ENCODE data around the gene FBXL3. TPM values are rescaled to one million over a fixed set of nuclear protein-coding genes. Genes with fewer than 3 reads are reported as not detected.
A peak's percentile ranks its signal among the peaks of the same experiment; 100 is the strongest.

The FBXL3 gene
- total RNA-seq, 4 donors from 2014 or later, result 144 to 164 (median 155) TPM

DNA sequence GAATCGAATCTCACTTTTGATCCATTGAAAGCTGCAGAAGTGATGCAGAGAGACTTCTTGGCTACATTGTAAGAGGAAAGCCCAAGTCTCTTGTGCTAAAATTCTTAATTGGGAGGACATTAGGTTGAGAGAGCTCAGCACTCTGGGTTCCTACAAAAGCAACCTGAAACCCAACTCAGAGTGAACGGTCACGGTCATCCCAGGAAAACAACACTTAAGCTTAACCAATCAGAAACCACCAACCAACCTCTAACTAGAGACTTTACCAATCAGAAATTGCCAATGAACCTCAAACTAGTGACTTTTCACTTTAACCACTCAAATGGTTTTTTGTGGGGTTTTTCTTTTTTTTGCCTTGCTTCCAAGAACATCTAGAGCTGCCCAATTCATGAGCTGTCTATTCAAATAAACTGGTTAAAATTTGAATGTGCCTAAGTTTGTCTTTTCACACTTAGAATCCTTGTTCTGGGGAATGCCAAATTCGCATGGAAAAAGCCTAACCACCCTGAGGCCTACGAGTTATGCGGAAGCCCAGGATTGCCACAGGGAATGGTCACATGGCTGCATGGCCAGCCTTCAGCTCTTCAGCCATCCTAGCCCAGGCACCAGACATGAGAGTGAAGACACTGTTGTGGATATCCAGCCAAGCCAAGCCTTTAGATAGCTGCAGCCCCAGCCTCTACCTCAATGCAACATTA is 52.9 kb downstream of the FBXL3 start:
- H3K36me3 ChIP-seq, result no peaks in the 10 kb centered on the region
- H3K9me3 ChIP-seq, result no peaks in the 10 kb centered on the region
- TF ChIP-seq POLR2A (IDR thresholded peaks at IDR 0.05), result no peak
- TF ChIP-seq CTCF (IDR thresholded peaks at IDR 0.05), result no peak
- DNase-seq, result no peak
- no peak overlapping the region for H3K4me3 ChIP-seq (replicated peaks in 1 of 3)
- H3K27me3 ChIP-seq, result no peaks in the 10 kb centered on the region
- H3K4me1 ChIP-seq, result no peaks in the 10 kb centered on the region
- WGBS, 2 donors, result 91 to 95% methylated on average over 6 of the region's 6 CpGs
- no peak overlapping the region for H3K27ac ChIP-seq
- intact Hi-C loops (cut with DNase I), result no loop called here

- Histone ChIP-seq H3K36me3 (no peaks in the 10 kb centered on the region), H3K9me3 (no peaks in the 10 kb centered on the region), H3K27ac (no peak overlapping the region), H3K4me1 (no peaks in the 10 kb centered on the region), H3K27me3 (no peaks in the 10 kb centered on the region), H3K4me3 (replicated peaks in 1 of 3) (no peak overlapping the region)
- 51 to 54% methylated on average over 19 of the region's 19 CpGs for WGBS, 2 donors
- DNase-seq, result peak in 1 of 2 donors; percentile 9
- TF ChIP-seq POLR2A (IDR thresholded peaks at IDR 0.05) (no peak), CTCF (IDR thresholded peaks at IDR 0.05) (no peak)
- intact Hi-C loops (cut with DNase I), result no loop called here
Observed at GRCh38 chr13:76971851-76972829, 54.8 kb downstream of the FBXL3 start.

- 30 to 32% methylated on average over 3 of the region's 3 CpGs for WGBS, 2 donors
- H3K4me3 ChIP-seq (replicated peaks in 1 of 3), result no peak overlapping the region
- TF ChIP-seq CTCF (IDR thresholded peaks at IDR 0.05), result no peak
- no peak for TF ChIP-seq POLR2A (IDR thresholded peaks at IDR 0.05)
- H3K9me3 ChIP-seq, result no peaks in the 10 kb centered on the region
- no peaks in the 10 kb centered on the region for H3K36me3 ChIP-seq
- no peaks in the 10 kb centered on the region for H3K27me3 ChIP-seq
- intact Hi-C loops (cut with DNase I), result no loop called here
- H3K4me1 ChIP-seq, result no peaks in the 10 kb centered on the region
- peak; percentile 21 to 34 for DNase-seq
- no peak overlapping the region for H3K27ac ChIP-seq
Observed at GRCh38 chr13:76971215-76971614, 55.7 kb downstream of the FBXL3 start.

- no peaks in the 10 kb centered on the region for H3K9me3 ChIP-seq
- TF ChIP-seq CTCF (IDR thresholded peaks at IDR 0.05), result no peak
- no peak for TF ChIP-seq POLR2A (IDR thresholded peaks at IDR 0.05)
- H3K4me1 ChIP-seq, result no peaks in the 10 kb centered on the region
- H3K4me3 ChIP-seq (replicated peaks in 1 of 3), result no peak overlapping the region
- no peak for DNase-seq
- H3K27me3 ChIP-seq, result no peaks in the 10 kb centered on the region
- no peaks in the 10 kb centered on the region for H3K36me3 ChIP-seq
- WGBS, 2 donors, result 90 to 94% methylated on average over 5 of the region's 5 CpGs
- no peak overlapping the region for H3K27ac ChIP-seq
- intact Hi-C loops (cut with DNase I), result no loop called here
Observed at GRCh38 chr13:76969488-76970365, 57.2 kb downstream of the FBXL3 start.

All from thyroid gland (tissue), 4 donors.